ENCODE results near the gene UBTD1.

The UBTD1 gene

DNA sequence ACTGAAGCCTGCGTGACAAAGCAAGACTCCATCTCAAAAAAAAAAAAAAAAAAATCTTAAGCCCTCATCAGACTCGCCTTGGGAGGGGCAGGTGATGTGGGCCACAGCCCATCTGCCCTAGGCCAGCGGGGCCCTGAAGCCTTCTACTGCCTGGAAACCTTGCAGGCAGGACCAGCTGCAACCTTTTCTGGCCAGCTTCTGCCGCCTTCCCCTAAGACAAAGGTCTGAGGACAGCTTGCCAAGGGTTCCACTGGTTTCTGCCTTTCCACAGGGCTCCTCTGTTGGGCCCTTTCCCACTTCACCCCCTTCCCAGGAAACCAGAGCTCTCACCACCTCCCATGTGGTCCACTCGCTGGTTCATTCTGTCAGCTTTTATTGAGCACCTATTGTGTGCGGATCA is 35.2 kb downstream of the UBTD1 start:
- TF ChIP-seq GATA3 (IDR thresholded peaks at IDR 0.05; ENCODE audit: low read depth, low read length), result no peak
- no peak for TF ChIP-seq GATA2 (IDR thresholded peaks at IDR 0.05; ENCODE audit: low read depth, low read length)

- TF ChIP-seq GATA3 (IDR thresholded peaks at IDR 0.05; ENCODE audit: low read depth, low read length) (no peak), GATA2 (IDR thresholded peaks at IDR 0.05; ENCODE audit: low read depth, low read length) (no peak)
These were observed 36.1 kb downstream of the UBTD1 start for GRCh38 chr10:97534746-97535367.

DNA sequence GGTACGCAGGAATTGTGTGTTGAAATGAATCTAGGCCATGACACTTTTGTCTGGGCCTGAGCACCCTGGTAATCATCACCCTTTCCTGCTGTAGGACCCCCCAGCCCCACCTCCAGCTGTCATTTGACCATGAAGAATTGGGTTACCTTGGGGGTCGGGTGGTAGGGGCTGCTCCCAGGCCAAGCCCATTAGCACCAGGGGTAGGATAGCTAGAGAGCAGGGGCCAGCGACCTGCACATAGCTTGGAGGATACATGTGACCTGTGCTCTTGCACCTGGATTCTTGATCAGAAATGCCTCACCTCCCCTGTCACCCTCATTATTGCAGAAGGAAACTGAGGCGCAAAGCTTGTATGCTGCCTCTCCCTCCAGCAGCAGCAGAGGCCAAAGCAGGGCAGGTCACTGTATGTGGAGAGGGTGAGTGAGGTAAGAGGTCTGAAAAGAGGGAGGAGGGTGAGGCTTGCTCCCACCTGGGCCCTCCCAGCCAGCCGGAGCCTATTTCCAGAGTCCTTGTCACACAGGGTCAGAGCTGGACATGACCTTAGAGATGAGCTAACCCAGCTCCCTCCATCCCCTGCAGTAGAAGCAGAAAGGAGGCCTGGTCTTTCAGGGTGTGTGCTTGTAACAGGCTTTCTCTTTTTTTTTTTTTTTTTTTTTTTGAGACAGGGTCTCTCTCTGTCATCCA is 38.6 kb downstream of the UBTD1 start:
- TF ChIP-seq GATA2 (IDR thresholded peaks at IDR 0.05; ENCODE audit: low read depth, low read length), result no peak
- no peak for TF ChIP-seq GATA3 (IDR thresholded peaks at IDR 0.05; ENCODE audit: low read depth, low read length)

- no peak for TF ChIP-seq GATA3 (IDR thresholded peaks at IDR 0.05; ENCODE audit: low read depth, low read length)
- no peak for TF ChIP-seq GATA2 (IDR thresholded peaks at IDR 0.05; ENCODE audit: low read depth, low read length)
These were observed 39.7 kb downstream of the UBTD1 start for GRCh38 chr10:97538411-97538810.

DNA sequence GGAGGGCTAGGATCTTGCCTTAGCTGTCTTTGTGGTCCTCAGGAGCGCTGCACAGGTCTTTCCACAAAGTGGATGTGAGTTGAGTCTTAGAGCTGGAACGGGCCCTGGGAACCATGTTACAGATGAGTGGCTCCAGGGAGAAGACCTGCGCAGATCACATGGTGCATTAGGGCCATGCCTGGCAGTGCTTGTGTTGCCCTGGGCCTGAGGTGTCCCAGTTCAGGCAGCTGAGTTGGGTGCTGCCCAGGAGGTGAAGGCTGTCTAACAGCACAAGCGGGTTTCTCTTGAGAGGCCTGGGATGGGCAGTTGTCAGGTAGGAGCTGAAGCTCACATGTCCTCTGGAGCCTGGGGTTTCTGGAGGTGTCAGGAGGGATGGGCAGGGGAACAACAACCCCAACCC is 40.1 kb downstream of the UBTD1 start:
- TF ChIP-seq GATA3 (IDR thresholded peaks at IDR 0.05; ENCODE audit: low read depth, low read length), result no peak
- no peak for TF ChIP-seq GATA2 (IDR thresholded peaks at IDR 0.05; ENCODE audit: low read depth, low read length)

DNA sequence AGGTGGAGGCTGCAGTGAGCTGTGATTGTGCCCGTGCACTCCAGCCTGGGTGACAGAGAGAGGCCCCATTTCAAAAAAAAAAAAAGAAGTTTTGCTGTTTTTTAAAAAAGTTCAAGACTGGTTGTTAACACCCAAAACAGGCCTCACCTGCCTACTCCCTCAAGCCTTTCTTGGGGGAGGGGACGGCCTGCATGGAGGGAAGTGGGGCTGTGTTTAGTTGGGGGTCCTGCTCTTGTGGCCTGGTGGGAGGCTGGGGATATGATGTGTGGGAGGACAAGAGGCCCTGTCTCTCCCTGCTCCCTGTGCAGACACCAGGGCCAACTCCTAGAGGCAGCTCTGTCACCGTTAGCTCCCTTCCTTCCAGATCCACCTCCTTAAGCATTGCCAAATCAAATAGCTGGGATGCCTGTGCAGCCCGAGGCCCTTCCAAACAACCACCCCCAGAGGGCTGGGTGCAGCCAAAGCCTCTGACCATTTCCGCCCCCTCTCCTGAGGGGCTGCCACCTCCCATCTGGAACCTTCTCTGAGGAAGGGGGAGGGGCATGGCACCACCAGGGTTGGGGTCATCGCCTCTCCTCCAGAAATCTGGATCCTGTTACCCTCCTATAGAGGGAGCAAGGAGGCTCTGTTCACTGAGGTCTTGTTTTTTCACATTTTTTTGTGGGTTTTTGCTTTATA is 40.9 kb downstream of the UBTD1 start:
- TF ChIP-seq GATA3 (IDR thresholded peaks at IDR 0.05; ENCODE audit: low read depth, low read length), result no peak
- no peak for TF ChIP-seq GATA2 (IDR thresholded peaks at IDR 0.05; ENCODE audit: low read depth, low read length)

GRCh38 chr10:97540669-97541500 is 42.2 kb downstream of the UBTD1 start:
- TF ChIP-seq GATA2 (IDR thresholded peaks at IDR 0.05; ENCODE audit: low read depth, low read length), result no peak
- no peak for TF ChIP-seq GATA3 (IDR thresholded peaks at IDR 0.05; ENCODE audit: low read depth, low read length)

DNA sequence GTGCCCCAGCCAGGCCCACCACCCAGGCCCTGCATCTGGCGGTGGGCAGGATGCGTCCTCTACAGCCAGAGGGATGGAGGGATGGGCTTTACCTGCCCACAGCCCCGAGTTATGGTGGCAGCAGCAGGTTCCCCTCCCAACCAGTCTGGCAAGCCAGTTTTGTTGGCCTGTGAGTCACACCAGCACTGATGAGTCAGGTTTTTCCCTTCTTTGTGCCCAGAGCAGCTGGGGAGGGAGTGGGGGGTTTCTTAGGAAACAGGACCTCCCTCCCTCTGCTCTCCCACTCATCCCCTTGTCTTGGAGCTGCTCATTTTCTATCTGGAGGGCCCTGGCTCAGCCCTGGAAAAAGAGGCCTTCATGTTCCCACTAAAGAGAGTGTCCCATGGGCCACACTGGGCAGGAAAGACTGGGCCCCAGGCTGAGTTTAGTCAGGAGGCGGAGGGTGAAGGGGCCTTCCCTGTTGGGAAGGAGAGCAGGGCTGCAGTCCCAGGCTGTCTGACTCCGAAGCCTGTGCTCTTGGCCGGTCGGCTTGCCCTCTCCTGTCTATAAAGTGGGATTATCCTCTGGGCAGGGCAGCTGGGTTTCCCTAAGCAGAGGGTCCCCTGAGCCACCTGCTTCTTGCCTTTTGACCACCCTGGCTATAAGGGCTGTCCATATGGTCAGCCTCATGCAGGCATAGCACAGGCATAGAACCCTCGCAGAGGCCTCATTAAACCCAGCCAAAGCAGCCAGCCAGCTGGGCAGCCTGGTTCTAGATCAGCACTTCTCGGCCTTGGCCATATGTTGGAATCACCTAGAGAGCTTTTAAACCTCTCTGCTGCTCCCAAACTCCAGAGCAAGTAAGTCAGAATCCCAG is 43.7 kb downstream of the UBTD1 start:
- no peak for TF ChIP-seq GATA3 (IDR thresholded peaks at IDR 0.05; ENCODE audit: low read depth, low read length)
- no peak for TF ChIP-seq GATA2 (IDR thresholded peaks at IDR 0.05; ENCODE audit: low read depth, low read length)

DNA sequence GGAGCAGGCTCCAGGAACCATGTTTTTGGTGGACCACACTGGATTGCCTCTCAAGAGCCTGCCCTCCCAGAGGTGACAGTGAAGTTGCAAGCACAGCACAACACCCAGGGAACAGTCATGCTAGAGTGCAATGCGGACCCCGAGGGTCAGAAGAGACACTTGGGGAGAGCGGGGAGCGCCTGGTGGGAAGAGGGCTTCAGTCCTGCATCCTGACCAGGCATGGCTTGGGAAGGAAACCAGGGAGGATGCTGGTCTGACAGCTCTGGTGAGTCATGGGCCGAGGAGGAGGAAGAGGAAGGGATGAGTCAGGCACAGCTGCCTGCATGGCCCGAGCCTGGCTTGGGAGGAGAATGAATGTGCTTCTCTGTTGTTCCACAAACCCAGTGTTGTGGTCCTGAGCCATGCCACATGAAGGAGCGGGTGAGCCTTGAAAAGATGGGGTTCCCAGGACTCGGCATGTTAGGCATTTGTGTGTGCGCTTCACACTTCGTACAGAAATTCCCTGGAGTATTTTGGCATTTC is 44.4 kb downstream of the UBTD1 start:
- TF ChIP-seq GATA2 (IDR thresholded peaks at IDR 0.05; ENCODE audit: low read depth, low read length) (no peak), GATA3 (IDR thresholded peaks at IDR 0.05; ENCODE audit: low read depth, low read length) (no peak)

GRCh38 chr10:97546456-97547270 is 47.9 kb downstream of the UBTD1 start:
- TF ChIP-seq GATA2 (IDR thresholded peaks at IDR 0.05; ENCODE audit: low read depth, low read length) (no peak), GATA3 (IDR thresholded peaks at IDR 0.05; ENCODE audit: low read depth, low read length) (no peak)

DNA sequence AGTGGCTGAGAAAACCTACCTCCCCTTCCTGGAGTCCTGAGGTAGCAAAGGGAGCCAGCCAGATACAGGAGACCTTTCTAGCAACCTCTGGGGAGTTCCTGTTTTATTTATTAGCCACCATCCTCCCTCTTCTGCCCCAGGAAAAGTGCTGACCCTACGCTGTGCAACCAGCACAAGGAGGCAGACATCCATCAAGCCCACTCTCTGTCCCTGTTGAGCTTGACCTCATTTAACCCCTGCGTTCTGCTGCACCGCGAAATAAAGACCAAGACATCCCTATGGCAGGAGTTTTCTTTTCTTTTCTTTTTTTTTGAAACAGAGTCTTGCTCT is 48.5 kb downstream of the UBTD1 start:
- no peak for TF ChIP-seq GATA3 (IDR thresholded peaks at IDR 0.05; ENCODE audit: low read depth, low read length)
- TF ChIP-seq GATA2 (IDR thresholded peaks at IDR 0.05; ENCODE audit: low read depth, low read length), result no peak

- no peak for TF ChIP-seq GATA2 (IDR thresholded peaks at IDR 0.05; ENCODE audit: low read depth, low read length)
- no peak for TF ChIP-seq GATA3 (IDR thresholded peaks at IDR 0.05; ENCODE audit: low read depth, low read length)
These were observed 49.2 kb downstream of the UBTD1 start for GRCh38 chr10:97547962-97548361.

Measured in SH-SY5Y (cell line).